ENCODE results near the gene KLF1.

DNA sequence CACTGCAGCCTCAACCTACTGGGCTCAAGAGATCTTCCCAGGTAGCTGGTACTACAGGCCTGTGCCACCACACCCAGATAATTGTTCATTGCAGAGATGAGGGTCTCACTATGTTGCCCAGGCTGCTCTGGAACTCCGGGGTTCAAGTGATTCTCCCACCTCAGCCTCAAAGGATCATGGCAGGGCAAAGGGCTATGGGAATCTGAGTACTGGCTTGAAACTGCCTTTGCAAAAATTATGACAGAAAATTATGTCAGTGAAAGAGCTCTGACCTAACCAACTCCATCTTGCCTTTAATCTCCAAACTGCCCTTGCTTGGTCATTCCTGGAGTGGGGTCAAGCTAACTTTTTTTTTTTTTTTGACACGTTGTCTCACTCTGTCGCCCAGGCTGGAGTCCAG, 4.4 kb downstream of the KLF1 start:
- TF ChIP-seq SIN3A (IDR thresholded peaks at IDR 0.05; ENCODE audit: low read depth) (no peak), TCF7L2 (IDR thresholded peaks at IDR 0.05; ENCODE audit: borderline replicate concordance, extremely low read depth, insufficient read depth, insufficient read length) (no peak), POLR2AphosphoS5 (IDR thresholded peaks at IDR 0.05; ENCODE audit: low read depth, low read length) (no peak)
- TF ChIP-seq, protein P1, sequence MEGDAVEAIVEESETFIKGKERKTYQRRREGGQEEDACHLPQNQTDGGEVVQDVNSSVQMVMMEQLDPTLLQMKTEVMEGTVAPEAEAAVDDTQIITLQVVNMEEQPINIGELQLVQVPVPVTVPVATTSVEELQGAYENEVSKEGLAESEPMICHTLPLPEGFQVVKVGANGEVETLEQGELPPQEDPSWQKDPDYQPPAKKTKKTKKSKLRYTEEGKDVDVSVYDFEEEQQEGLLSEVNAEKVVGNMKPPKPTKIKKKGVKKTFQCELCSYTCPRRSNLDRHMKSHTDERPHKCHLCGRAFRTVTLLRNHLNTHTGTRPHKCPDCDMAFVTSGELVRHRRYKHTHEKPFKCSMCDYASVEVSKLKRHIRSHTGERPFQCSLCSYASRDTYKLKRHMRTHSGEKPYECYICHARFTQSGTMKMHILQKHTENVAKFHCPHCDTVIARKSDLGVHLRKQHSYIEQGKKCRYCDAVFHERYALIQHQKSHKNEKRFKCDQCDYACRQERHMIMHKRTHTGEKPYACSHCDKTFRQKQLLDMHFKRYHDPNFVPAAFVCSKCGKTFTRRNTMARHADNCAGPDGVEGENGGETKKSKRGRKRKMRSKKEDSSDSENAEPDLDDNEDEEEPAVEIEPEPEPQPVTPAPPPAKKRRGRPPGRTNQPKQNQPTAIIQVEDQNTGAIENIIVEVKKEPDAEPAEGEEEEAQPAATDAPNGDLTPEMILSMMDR (IDR thresholded peaks at IDR 0.05 in 2 of 3, conservative IDR thresholded peaks at IDR 0.05 in 1 of 3; ENCODE audit: borderline replicate concordance in 1 of 3, insufficient read depth in 1 of 3, low read depth in 2 of 3, low read length in 2 of 3): no peak
- TF ChIP-seq, protein P2, sequence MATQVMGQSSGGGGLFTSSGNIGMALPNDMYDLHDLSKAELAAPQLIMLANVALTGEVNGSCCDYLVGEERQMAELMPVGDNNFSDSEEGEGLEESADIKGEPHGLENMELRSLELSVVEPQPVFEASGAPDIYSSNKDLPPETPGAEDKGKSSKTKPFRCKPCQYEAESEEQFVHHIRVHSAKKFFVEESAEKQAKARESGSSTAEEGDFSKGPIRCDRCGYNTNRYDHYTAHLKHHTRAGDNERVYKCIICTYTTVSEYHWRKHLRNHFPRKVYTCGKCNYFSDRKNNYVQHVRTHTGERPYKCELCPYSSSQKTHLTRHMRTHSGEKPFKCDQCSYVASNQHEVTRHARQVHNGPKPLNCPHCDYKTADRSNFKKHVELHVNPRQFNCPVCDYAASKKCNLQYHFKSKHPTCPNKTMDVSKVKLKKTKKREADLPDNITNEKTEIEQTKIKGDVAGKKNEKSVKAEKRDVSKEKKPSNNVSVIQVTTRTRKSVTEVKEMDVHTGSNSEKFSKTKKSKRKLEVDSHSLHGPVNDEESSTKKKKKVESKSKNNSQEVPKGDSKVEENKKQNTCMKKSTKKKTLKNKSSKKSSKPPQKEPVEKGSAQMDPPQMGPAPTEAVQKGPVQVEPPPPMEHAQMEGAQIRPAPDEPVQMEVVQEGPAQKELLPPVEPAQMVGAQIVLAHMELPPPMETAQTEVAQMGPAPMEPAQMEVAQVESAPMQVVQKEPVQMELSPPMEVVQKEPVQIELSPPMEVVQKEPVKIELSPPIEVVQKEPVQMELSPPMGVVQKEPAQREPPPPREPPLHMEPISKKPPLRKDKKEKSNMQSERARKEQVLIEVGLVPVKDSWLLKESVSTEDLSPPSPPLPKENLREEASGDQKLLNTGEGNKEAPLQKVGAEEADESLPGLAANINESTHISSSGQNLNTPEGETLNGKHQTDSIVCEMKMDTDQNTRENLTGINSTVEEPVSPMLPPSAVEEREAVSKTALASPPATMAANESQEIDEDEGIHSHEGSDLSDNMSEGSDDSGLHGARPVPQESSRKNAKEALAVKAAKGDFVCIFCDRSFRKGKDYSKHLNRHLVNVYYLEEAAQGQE (IDR thresholded peaks at IDR 0.05; ENCODE audit: low read depth): no peak
- TF ChIP-seq, protein P3, sequence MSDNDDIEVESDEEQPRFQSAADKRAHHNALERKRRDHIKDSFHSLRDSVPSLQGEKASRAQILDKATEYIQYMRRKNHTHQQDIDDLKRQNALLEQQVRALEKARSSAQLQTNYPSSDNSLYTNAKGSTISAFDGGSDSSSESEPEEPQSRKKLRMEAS (IDR thresholded peaks at IDR 0.05): no peak
